GM18873 (cell line): ENCODE measurements around the gene FURIN.

Source experiments
- ATAC-seq: cut with Tn5 transposase; IDR thresholded peaks from one replicate; pipeline ENCODE4 v1.9.1; 2021; ENCODE audit warnings: mild to moderate bottlenecking, moderate library complexity, moderate number of reproducible peaks; ENCODE audit not compliant: unreplicated experiment, low FRiP score

FURIN gene

GRCh38 chr15:90881978-90882721 lies 13.8 kb downstream of the FURIN start:
- ATAC-seq: no peak

- ATAC-seq: no peak
These were observed 14.6 kb downstream of the FURIN start for GRCh38 chr15:90882781-90883525.

- ATAC-seq: no peak
These were observed 15.2 kb downstream of the FURIN start for GRCh38 chr15:90883526-90883975.

GRCh38 chr15:90883976-90884718 lies 15.8 kb downstream of the FURIN start, which contains the start of gene FES:
Gene FES, plus strand, starts transcription at chr15:90884504. Its CDS starts 542 bp downstream, at chr15:90885046.
- no peak for ATAC-seq

GRCh38 chr15:90884719-90885431 lies 16.5 kb downstream of the FURIN start:
- no peak for ATAC-seq

GRCh38 chr15:90885432-90886290 lies 17.3 kb downstream of the FURIN start:
- ATAC-seq: no peak

GRCh38 chr15:90886291-90886614 lies 17.9 kb downstream of the FURIN start:
- ATAC-seq: no peak

GRCh38 chr15:90887037-90887481 lies 18.7 kb downstream of the FURIN start:
- ATAC-seq: no peak

- ATAC-seq: no peak
These were observed 20.9 kb downstream of the FURIN start for GRCh38 chr15:90889313-90889730.

GRCh38 chr15:90889736-90890456 lies 21.5 kb downstream of the FURIN start:
- no peak for ATAC-seq

- no peak for ATAC-seq
These were observed 22.5 kb downstream of the FURIN start for GRCh38 chr15:90890839-90891238.

- no peak for ATAC-seq
These were observed 23.1 kb downstream of the FURIN start for GRCh38 chr15:90891346-90891949.

GRCh38 chr15:90892023-90892422 lies 23.6 kb downstream of the FURIN start:
- no peak for ATAC-seq

GRCh38 chr15:90892498-90893174 lies 24.2 kb downstream of the FURIN start:
- ATAC-seq: no peak

- no peak for ATAC-seq
These were observed 25.0 kb downstream of the FURIN start for GRCh38 chr15:90893175-90894090.

- no peak for ATAC-seq
These were observed 27.3 kb downstream of the FURIN start for GRCh38 chr15:90895571-90896117.
